HL-60 (cell line): Measurements from ENCODE around the gene PPP1R27.
A peak's percentile ranks its signal among the peaks of the same experiment; 100 is the strongest.

Source experiments
- POLR2AphosphoS5 ChIP-seq: IDR thresholded peaks from 2 replicates; pipeline ENCODE4 v1.6.1; 2012; ENCODE audit warnings: low read depth
- REST ChIP-seq: IDR thresholded peaks from 2 replicates; pipeline ENCODE4 v1.6.1; 2012; ENCODE audit warnings: low read depth; ENCODE audit not compliant: insufficient replicate concordance
- TF ChIP-seq, protein P1 (sequence below): IDR thresholded peaks from one replicate; pipeline ENCODE4 v1.5.1; 2011; ENCODE audit warnings: low read length, control low read depth, inconsistent platforms; ENCODE audit not compliant: insufficient read depth

DNA sequence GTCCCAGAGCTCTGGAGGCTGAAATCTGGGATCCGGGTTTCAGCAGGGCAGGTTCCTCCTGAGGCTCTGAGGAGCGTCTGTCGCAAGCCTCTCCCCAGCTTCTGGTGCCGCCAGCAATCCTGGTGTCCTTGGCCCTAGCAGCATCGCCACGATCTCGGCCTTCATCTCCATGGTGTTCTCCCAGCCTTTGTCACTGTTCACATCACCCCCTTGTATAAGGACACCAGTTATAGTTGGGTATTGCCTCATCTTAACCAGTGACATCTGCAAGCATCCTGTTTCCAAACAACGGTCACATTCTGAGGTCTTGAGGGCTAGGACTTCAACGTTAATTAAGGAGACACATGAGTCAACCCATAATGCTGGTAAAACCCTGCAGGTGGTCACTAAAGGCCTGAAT lies 2.8 kb upstream of the PPP1R27 start:
- TF ChIP-seq, protein P1, sequence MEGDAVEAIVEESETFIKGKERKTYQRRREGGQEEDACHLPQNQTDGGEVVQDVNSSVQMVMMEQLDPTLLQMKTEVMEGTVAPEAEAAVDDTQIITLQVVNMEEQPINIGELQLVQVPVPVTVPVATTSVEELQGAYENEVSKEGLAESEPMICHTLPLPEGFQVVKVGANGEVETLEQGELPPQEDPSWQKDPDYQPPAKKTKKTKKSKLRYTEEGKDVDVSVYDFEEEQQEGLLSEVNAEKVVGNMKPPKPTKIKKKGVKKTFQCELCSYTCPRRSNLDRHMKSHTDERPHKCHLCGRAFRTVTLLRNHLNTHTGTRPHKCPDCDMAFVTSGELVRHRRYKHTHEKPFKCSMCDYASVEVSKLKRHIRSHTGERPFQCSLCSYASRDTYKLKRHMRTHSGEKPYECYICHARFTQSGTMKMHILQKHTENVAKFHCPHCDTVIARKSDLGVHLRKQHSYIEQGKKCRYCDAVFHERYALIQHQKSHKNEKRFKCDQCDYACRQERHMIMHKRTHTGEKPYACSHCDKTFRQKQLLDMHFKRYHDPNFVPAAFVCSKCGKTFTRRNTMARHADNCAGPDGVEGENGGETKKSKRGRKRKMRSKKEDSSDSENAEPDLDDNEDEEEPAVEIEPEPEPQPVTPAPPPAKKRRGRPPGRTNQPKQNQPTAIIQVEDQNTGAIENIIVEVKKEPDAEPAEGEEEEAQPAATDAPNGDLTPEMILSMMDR = no peak
- TF ChIP-seq POLR2AphosphoS5 = peak; percentile 98
- peak; percentile 48 for TF ChIP-seq REST
